Panc1 (cell line): ENCODE results near the gene THSD7A.

Experiments
- CTCF ChIP-seq: fragments of 450-650 bp; IDR thresholded peaks from 2 replicates; pipeline ENCODE4 v1.5.1; 2017; ENCODE audit warnings: mild to moderate bottlenecking
- POLR2AphosphoS5 ChIP-seq: IDR thresholded peaks from 2 replicates; pipeline ENCODE4 v1.6.1; 2012; ENCODE audit warnings: mild to moderate bottlenecking, low read depth, low read length, moderate library complexity
- REST ChIP-seq, 2 experiments: IDR thresholded peaks; 2 replicates each; pipeline ENCODE4 v1.6.1; 2011 to 2012; ENCODE audit warnings: low read depth in 2 of 2, control low read depth in 1 of 2, low read length in 1 of 2, mild to moderate bottlenecking in 1 of 2, moderate library complexity in 1 of 2; ENCODE audit not compliant: insufficient read depth in 1 of 2
- SIN3A ChIP-seq: IDR thresholded peaks from 2 replicates; pipeline ENCODE4 v1.6.1; 2012; ENCODE audit warnings: low read depth, mild to moderate bottlenecking, low read length, moderate library complexity, borderline replicate concordance; ENCODE audit not compliant: insufficient read depth
- TCF7L2 ChIP-seq: IDR thresholded peaks from 2 replicates; pipeline ENCODE4 v1.6.1; 2011; ENCODE audit warnings: mild to moderate bottlenecking, low read depth, low read length, inconsistent platforms

- no peak for TF ChIP-seq POLR2AphosphoS5
- TF ChIP-seq CTCF: no peak
- TF ChIP-seq SIN3A: no peak
- TF ChIP-seq REST (IDR thresholded peaks at IDR 0.05; ENCODE audit: insufficient read depth in 1 of 2, low read depth in 2 of 2, low read length in 1 of 2): no peak
- no peak for TF ChIP-seq TCF7L2
Measured at GRCh38 chr7:11623093-11623678, 208.8 kb downstream of the THSD7A start.
